ENCODE measurements around the gene SERBP1.
"Not testable (repeated sequence)": the region's sequence is repeated elsewhere in the genome, so short reads cannot be mapped to it uniquely, and the experiment has no call there.

The SERBP1 gene

GRCh38 chr1:67439277-67440029 lies 9.3 kb upstream of the SERBP1 start:
- no peak for FAIRE-seq

- FAIRE-seq, result no peak
Observed at GRCh38 chr1:67437961-67438360, 7.8 kb upstream of the SERBP1 start.

GRCh38 chr1:67436511-67437055 lies 6.4 kb upstream of the SERBP1 start:
- no peak for FAIRE-seq

- FAIRE-seq, result no peak
Observed at GRCh38 chr1:67434491-67434890, 4.3 kb upstream of the SERBP1 start.

GRCh38 chr1:67433837-67434236 lies 3.6 kb upstream of the SERBP1 start:
- no peak for FAIRE-seq

- no peak for FAIRE-seq
Observed at GRCh38 chr1:67432745-67433144, 2.5 kb upstream of the SERBP1 start.

GRCh38 chr1:67431869-67432578 lies 1.8 kb upstream of the SERBP1 start:
- no peak for FAIRE-seq

- FAIRE-seq, result no peak
Observed at GRCh38 chr1:67431156-67431765, 1.1 kb upstream of the SERBP1 start.

GRCh38 chr1:67429528-67430357 lies 459 bp downstream of the SERBP1 start:
- FAIRE-seq, result no peak

- FAIRE-seq, result no peak
Observed at GRCh38 chr1:67429011-67429527, 1.1 kb downstream of the SERBP1 start.

- FAIRE-seq, result no peak
Observed at GRCh38 chr1:67427947-67428346, 2.3 kb downstream of the SERBP1 start.

- no peak for FAIRE-seq
Observed at GRCh38 chr1:67427465-67427864, 2.7 kb downstream of the SERBP1 start.

GRCh38 chr1:67420835-67421492 lies 9.2 kb downstream of the SERBP1 start:
- FAIRE-seq, result no peak

GRCh38 chr1:67418839-67419586 lies 11.2 kb downstream of the SERBP1 start:
- FAIRE-seq, result no peak

- FAIRE-seq, result not testable (repeated sequence)
Observed at GRCh38 chr1:67417733-67418132, 12.5 kb downstream of the SERBP1 start.

- FAIRE-seq, result no peak
Observed at GRCh38 chr1:67415041-67415440, 15.2 kb downstream of the SERBP1 start.

- no peak for FAIRE-seq
Observed at GRCh38 chr1:67414574-67414973, 15.6 kb downstream of the SERBP1 start.

- FAIRE-seq, result not testable (repeated sequence)
Observed at GRCh38 chr1:67413101-67413500, 17.1 kb downstream of the SERBP1 start.

- FAIRE-seq, result no peak
Observed at GRCh38 chr1:67408148-67408547, 22.1 kb downstream of the SERBP1 start.

- no peak for FAIRE-seq
Observed at GRCh38 chr1:67407498-67407897, 22.7 kb downstream of the SERBP1 start.

Measured in A204.1 (cell line).